Dermis blood vessel endothelial cell (primary cell): ENCODE data around the gene PCDH12. TPM values are rescaled to one million over a fixed set of nuclear protein-coding genes. Genes with fewer than 3 reads are reported as not detected.

Experiments used
- DNase-seq: peaks from one replicate; pipeline ENCODE4 v3.0.0; 2010
- total RNA-seq: library from RNA; depleted of rRNA; stranded (reverse); fragments of >200 nt; gene quantifications from 2 replicates; pipeline ENCODE4 v1.2.3, GENCODE V29; 2014

Gene PCDH12
- 48.2 and 60.9 TPM in 2 replicates for total RNA-seq

DNA sequence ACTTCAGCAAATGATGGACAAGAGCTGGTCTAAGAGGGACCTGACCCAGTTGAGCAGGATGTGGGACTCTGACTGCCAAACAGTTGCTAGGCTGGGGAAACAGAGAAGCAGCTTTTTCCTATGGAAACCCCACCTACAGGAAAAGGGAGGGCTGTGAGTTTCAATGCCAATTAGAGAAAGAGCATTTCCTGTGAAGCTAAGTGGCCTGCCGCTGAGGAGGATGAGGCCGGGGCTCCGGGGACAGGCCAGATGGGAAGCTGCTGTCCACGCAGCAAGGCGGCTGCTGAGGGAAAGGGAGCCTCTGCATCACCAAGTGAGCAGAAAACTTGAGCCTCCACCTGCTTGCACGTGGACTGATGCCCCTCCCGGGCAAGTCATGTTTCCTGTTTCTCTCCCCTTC is at the start of gene PCDH12:
TSS of gene PCDH12 (minus strand) at position 90 of the 400 bp plus-strand sequence. CDS start 351 bp downstream, outside the sequence.
- peak; percentile 93 for DNase-seq

DNA sequence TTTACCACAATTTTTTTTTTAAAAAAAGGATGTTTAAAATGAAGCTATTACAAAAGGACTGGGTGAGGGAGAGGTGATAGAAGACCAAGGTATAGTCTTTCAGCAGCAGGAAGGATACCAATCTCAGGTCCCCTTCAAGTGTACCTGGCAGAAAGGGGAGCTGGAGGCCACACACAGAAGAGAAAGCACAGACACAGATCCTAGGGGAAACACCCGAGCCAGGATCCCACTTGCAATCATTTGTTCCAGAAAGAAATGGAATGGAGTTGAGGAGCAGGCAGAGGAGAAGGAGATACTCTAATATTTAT is 49.2 kb upstream of the PCDH12 start:
- DNase-seq: no peak

DNA sequence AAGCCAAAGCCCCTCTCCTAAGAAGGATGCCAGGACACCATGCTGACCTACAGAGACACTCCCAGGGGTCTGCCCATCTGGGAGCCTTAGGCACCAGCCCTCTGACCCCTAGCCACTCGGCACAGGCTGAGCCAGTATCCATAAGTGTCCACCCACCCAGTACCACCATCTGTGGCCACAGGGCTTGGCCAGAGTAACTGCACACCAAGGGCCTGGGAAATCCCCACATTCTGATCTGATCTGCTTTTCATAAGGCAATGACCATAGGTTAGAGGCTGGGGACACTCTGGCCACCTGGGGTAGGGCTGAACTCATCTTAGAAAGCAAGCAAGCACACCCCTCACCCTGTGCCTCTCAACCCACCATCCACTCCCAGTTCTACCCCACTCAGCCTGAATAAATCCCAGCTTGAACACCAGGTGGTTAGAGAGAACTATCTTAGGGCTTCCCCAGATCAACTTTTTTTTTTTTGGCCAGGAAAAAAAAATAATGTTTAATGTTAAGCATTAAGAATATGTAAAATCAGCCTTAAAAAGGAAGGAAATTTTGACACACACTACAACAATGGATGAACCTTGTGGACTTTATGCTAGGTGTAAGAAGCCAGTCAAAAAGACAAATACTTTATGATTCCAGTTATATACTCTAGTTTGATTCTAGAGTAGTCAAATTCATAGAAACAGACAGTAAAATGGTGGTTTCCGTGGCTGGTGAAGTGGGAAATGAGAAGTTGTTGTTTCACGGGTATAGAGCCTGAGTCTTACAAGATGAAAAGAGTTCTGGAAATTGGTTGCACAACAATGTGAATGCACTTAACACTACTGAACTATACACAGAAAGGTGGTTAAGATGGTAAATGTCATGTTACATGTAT is 48.6 kb upstream of the PCDH12 start:
- no peak for DNase-seq

DNA sequence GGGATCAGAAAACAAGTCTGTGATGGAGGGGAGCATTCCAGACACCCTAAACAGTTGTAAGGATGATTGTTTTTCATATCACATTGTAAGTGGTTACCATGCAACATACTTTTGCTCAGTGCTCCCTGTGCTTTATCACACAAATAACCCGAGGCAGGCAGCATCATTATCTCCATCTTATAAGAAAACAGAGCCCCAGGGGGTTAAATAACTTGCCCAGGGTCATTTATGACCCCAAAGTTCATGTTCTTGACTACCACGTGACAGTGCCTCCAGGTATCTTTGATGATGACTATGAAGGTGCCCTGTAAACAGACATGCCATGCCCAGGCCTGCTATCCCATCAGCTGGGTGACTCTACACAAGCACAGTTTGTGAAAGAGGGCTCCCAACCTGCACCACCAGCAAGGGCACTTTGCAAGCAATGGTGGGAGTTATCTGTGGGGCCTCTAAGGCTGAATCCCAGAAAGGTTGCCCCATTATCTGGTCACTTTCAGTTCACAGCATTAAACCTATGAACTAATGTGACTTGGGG is 45.3 kb upstream of the PCDH12 start:
- no peak for DNase-seq

DNA sequence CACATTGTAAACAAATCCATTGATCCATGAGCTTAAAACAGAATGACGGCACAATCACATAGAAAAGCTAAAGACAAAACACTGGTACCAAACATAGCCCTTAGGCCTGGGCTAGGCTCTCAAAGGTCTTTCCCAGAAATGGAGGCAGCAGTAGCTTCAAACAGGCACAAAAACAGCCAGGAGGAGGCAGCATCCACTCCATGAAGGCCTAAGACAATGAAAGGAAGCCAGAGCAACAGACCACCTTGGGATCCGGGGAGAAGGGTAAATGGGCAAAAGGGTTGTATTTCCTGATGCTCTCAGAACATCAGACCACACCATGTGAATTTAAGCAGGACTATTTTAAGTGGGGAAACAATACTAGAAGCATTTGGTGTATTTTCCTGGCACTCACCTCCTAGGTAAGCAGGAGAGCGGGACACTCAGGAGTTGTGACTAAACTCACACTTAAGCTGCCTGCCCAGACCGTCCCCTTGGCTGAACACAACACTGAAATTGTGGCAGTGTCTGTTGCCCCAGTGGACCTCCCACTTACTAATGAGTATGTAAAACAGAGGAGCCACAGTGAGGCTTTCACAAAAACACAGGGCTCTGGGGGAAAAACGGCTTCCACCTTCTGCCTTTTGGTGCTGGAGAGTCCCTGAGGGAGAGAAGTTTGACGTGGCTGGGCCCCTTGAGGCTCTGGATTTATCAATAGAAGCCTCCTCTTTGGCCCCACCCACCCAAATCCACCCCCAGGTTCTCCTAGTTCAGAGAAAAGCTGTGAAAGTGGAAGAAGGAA is 42.9 kb upstream of the PCDH12 start:
- DNase-seq: peak; percentile 70

DNA sequence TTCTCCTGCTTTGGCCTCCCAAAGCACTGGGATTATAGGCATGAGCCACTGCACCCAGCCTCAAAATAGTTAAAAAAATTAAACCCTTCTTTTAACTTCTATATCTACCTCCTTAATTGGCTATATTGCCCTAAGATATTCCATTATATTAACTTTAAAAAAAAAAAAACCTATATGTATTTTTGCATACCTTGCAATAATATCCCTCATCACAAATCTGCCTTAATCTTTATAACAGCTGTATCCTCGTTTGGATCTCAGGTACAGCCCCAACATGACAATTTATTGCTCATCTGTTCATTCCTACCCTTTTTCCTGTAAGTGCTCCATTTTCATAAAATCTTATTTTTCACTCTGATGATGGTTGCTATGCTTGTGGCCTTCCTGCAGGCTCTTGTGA is 42.2 kb upstream of the PCDH12 start:
- no peak for DNase-seq

DNA sequence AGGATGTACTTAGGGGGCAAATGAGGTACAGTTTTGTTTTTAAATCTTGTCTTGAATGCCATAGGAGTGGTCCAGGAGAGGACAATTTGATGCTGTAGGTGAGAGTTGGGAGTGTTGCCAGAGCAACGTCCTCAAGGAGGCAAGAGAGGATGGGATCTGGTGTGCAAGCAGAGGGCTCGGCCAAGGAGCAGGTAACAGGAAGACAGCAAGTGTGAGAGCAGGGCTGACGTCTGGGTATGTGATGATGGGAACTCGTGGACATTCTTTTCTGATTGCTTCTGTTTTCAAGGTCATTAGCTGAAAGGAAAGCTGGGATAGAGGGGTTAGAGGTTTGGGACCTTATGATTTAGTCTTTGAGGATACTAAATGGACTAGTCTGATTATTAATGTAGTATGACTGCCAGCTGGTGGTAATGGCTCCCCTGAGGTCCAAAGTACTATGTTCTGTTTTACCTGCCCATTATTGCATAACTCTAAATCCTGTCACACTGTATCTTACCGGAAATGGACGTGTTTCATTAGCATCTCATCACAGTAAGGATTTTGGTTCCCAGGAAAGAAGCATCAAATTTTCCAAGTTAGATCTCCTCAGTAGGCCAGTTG is 39.5 kb upstream of the PCDH12 start:
- no peak for DNase-seq

DNA sequence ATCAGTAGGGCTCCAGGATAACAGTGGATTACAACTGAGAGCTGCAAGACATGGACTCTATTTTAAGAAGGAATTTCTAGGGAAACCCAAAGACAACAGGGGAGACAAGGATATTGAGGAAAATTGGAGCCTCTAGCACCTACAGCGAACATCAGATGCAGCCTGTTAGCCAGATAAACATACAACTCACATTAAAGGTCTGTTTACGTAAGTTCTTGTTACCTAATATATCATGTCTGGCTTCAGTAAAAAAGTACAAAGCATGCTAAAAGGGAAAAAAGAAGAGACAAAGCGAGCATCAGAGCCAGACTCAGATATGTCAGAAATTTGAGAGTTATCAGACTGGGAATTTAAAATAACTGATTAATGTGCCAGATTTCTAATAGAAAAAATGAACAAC is 37.7 kb upstream of the PCDH12 start:
- no peak for DNase-seq

DNA sequence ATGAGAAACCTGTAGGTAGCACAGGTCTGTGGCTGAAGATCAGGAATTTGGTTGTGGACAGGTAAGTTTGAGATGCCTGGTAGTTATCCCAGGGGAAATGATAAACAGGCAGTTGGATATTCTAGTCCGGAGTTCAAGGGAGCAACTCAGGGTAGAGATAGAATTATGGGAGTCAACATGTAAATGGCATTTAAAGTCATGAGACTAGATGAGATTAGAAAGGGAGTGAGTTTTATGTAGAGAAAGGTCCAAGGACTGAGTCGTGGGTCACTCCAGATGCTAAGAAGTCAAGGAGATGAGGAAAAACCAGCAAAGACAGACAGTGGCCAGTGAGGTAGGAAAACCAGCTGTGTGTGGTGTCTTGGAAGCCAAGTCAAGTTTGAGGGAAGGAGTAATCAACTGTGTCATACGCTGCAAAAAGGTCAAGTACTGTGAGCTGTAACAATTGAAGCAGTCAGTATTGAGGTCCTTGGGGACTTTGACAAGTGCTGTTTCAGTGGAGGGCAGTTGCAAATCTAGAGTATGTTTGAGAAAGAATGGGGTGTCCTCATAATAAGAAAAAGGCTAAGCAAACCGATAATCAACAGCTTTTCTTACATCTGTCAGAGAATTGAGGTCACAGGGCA is 36.6 kb upstream of the PCDH12 start:
- no peak for DNase-seq

DNA sequence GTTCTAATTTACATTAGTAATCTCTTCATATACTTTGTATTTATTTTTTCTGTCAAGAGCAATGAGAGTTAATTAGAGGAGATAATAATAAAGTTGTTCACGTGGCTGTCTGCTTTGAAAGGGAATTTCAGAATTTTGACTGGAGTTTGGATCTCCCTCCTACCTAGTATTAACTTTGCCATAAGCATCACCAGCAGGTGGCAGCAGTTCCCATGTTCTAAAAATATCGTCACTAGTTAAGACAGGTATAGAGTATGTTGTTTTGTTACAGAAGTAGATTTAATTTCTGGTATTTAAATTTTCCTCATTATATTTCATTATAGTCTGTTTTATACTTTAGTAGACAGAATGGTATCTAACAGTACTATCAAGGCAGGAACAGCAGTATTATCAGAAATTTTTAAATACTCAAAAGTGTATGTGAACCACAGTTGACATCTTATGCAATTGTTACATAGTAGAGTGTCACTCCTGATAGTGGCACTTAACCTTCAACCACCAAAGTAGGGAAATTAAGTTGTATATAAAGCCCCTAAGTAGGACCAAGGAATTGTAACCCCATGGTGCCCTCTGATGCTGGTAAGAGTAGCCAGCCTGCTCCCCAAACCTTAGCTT is 34.5 kb upstream of the PCDH12 start:
- DNase-seq: peak; percentile 84

DNA sequence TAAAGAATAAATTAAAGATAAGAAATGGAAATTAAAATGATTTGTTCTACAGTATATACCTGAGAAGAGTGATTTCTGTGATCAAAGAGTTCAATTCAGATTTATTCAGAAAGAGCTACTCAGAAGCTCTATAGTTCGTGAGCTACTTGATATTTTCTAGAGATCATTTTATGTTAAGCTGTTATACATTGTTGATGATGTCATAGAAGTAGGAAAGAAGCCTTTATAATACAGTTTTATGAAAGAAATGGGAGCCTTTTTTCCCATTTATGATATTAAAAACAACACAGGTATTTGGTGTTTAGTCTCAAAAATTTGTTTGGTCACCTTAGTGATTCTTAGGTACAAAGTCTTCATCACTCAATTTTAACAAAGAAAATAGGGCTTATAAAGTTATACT is 31.7 kb upstream of the PCDH12 start:
- no peak for DNase-seq

DNA sequence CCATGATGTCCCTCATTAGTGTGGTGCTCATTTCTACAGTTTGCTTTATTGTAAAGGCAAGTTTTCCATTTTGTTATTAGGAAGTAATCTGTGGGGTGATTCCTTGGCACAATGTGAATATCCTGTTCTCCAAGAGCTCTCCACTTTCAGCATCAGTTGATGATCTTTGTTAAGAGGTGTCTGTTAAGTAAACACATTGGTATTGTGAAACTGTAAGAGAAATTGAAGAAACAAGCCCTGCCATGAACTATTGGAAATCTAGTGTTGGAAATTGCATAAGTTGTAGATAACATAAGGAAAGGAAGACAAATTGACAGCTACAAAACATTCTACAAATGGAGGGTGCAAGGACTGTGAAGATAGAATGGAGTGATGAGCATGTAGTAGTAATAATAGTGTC is 28.1 kb upstream of the PCDH12 start:
- no peak for DNase-seq

DNA sequence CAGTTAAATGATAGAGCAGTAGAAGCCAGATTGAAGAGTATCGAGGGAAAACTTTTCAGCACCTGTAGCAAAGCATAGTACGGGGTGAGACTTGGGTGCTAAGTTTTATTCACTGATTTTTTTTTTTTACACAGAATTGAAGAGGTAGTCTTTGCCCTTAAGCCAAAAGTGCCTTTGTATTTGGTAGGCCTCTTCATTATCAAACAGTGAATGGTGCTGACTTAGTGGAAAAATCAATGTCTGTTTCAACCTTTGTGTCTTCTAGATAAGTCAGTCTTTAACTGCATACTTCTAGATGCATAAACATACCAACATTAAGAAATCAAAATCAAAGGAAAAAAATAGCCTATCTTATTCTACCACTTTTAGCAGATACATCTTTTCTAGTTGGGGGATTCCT is 24.6 kb upstream of the PCDH12 start:
- DNase-seq: no peak

DNA sequence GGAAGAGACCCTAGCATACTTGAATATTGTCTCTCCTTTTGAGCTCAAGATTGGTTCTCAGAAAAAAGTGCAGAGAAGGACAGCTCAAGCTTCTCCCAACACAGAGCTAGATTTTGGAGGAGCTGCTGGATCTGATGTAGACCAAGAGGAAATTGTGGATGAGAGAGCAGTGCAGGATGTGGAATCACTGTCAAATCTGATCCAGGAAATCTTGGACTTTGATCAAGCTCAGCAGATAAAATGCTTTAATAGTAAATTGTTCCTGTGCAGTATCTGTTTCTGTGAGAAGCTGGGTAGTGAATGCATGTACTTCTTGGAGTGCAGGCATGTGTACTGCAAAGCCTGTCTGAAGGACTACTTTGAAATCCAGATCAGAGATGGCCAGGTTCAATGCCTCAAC is 20.4 kb upstream of the PCDH12 start:
- no peak for DNase-seq

DNA sequence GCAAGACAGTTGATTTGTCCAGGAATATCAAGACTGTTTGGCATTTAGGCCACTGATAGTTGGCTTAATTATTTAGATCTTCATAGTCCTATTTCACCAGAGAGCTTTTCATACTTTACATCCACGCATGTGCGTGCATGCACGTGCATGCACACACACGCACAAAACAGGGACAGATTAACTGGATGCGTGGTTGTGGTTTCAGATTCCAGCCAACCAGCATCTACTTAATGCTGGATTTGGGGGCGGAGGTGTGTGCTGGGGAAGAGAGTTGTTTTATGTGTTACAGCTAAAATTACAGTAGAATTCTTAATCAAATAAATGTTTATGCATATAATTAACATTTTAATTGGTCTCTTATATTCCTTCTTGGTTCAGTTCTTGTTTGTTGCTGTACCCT is 18.2 kb upstream of the PCDH12 start:
- DNase-seq: no peak

DNA sequence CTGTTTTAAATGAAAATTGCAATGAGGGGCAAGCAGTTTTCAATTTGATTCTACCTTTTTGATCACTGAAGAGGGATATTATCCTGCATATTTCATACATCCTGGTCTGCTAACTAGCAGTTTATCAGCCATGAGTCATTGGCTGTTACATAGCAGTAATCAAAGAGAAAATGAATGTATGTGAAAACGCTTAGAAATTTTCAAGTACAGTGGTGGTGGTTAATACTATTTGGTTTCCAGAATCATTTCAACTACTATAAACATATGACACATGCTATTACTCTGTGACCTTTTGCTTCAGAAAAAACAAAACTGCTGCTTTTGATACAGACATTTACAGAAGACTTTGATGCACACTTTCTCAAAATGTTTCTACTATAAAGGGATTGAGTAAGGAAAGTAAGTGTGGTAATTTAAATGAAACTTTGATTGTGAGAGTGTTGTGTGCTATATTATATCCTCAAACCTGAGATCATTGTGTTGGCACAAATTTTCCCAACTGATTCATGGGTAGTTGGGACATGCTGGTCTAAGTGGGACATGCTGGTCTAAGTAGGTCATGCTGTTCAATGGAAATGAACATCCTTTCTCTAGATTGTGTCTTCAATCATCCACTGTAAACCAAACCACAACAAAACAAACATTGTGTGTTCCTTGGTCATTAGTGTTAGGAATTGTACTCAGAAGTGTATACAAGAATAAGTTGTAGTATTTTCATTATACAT is 16.0 kb upstream of the PCDH12 start:
- DNase-seq: no peak

DNA sequence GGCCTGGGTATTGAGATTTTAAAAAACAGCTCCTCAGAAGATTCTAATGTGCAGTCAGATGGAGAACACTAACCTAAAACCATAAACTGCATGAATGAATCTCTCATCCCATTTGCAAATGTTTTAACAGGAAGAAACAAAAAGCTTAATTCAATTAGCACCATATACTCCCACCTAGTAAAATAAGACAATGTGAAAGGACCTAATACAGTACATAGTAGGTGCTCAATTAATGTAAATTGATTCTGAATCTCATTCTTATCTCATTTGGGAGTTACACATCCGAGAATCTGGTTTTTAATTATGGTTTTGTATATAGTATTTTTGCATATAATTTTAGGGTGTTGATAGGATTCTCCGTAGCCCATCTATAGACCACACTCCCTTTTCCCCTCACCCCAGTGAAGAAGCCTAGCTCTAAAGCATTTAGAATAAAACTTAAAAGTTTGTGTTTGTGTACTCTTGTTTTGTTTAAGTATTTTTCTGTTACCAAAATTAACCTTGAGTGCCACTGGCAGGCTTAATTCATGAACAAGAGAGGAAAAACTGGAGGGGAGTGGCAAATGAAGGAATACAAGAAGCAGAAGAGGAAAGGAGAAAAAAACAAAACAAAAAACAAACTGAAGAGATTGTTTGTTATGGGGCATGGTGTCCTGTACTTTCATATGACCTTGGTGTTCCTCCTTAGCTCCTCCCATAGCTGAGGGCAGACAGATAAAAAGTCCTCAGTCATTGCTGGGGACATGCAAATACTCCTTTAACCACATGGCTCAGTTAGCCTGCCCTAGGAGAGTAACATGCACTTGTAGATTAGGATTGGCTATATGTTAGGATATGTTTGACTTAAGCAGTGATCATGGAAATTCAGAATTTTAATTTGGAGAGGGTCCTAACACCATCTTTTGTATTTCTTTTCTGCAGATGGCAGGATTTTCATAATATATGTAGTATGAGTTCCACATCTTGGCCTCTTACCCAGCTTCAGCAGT is 12.1 kb upstream of the PCDH12 start:
- no peak for DNase-seq

DNA sequence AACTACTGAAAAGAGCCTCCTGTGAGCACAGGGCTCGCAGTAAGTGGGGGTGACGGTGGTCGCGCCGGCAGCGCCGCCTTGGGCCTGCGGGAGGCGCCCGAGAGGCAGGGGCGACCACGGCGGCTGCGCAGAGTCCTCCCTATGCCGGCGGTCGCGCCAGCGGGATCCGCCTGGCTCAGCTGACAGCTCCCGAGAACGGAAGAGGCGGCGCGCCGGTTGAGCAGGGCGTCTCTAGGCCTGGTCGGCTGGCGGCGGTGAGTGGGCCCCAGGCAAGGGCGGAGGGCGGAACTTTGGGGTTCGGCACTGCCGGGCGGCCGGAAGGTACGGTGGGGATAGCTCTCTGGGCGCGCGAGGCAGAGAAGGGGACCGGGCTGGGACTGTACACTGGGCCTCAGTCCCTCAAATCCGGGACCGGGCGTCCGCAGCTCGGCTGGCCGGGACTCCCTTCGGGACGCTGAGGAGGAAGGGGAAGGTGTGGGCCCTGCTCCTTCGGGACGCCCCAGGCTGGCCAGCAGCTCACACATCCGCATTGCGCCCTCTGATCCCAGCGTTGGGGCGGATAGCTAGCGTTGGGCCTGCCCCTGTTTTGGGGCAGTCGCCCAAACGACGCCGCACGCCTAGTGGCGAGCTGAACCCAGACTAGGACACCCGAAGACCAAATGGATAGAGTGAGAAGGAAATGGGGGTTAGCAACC is 11.1 kb upstream of the PCDH12 start, which contains the start of gene RNF14:
TSS of gene RNF14 (plus strand) at position 192 of the 695 bp plus-strand sequence. CDS start 4,484 bp downstream, outside the sequence.
- DNase-seq: peak; percentile 97

DNA sequence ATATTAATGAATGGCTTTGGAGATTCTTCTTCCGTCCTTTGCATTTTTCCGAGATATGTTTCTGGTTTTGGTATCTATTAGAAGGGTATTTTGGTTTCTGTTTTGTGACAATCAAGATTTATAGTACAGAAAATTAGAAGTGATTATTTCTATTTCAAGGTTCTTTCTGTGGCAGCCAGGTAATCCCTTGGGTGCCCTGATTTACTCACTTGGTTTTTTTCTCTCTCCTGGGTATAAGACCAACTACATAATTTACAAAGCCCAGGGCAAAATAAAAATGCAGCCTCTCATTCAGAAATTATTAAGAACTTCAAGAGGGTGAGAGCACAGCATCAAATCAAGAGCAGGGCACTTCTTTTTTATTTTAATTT is 8.9 kb upstream of the PCDH12 start:
- no peak for DNase-seq
